ENCODE measurements around the gene CDH19. TPM values are rescaled to one million over a fixed set of nuclear protein-coding genes. Genes with fewer than 3 reads are reported as not detected.

CDH19 gene
- total RNA-seq, 4 donors from 2014 or later: 24.9 to 51.1 (median 38.8) TPM

DNA sequence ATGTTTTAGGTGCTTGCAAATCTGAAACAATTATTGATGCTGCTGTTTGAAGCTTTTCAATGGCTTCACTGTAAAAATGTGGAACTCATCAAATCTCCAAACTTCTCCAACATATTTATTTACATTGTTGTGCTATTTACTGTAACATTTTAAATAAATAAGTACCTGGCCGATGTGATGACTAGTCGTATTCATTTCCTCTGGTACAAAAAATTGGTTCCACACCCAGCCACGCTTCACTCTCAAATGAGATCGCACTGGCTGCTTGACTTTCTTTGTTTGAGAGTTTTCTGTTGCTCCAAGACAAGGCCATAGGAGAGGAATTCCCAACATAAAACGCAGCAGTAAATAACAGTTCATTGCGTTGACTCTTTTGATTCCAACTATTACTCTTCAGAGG lies 32.0 kb downstream of the CDH19 start:
- 66 to 81% methylated on average over 6 of the region's 6 CpGs for WGBS, 2 donors (ENCODE audit: low coverage in 1 of 2)
- H3K4me3 ChIP-seq: no peak overlapping the region
- H3K9me3 ChIP-seq: no peaks in the 10 kb centered on the region
- no peaks in the 10 kb centered on the region for H3K27me3 ChIP-seq
- TF ChIP-seq POLR2AphosphoS5 (IDR thresholded peaks at IDR 0.05) (no peak), EP300 (IDR thresholded peaks at IDR 0.05) (no peak), POLR2A (IDR thresholded peaks at IDR 0.05) (no peak)
- TF ChIP-seq, protein P1, sequence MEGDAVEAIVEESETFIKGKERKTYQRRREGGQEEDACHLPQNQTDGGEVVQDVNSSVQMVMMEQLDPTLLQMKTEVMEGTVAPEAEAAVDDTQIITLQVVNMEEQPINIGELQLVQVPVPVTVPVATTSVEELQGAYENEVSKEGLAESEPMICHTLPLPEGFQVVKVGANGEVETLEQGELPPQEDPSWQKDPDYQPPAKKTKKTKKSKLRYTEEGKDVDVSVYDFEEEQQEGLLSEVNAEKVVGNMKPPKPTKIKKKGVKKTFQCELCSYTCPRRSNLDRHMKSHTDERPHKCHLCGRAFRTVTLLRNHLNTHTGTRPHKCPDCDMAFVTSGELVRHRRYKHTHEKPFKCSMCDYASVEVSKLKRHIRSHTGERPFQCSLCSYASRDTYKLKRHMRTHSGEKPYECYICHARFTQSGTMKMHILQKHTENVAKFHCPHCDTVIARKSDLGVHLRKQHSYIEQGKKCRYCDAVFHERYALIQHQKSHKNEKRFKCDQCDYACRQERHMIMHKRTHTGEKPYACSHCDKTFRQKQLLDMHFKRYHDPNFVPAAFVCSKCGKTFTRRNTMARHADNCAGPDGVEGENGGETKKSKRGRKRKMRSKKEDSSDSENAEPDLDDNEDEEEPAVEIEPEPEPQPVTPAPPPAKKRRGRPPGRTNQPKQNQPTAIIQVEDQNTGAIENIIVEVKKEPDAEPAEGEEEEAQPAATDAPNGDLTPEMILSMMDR (IDR thresholded peaks at IDR 0.05): no peak
- ATAC-seq: no peak
- H3K27ac ChIP-seq: no peak overlapping the region
- H3K4me1 ChIP-seq: no peaks in the 10 kb centered on the region
- no peaks in the 10 kb centered on the region for H3K36me3 ChIP-seq

DNA sequence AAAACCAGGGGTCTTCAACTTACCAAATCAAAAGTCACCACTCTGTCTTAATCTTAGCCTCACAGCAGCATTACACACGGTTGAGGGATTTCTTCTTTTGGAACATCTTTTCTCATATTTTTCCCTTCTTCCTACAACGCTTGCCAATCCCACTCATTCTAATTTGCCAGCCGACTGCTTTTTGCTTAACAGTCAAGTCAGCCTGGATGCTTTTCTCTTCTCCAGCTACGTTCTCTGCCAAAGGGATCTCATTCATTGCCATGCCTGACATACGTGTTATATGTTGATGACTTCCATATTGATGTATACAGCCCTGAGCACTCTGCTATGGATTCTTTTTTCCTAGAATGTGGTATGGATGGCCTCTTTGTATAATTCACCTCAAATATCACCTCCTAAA lies 37.3 kb downstream of the CDH19 start:
- no peaks in the 10 kb centered on the region for H3K36me3 ChIP-seq
- no peak overlapping the region for H3K4me3 ChIP-seq
- H3K27me3 ChIP-seq: no peaks in the 10 kb centered on the region
- H3K4me1 ChIP-seq: no peaks in the 10 kb centered on the region
- ATAC-seq: no peak
- TF ChIP-seq POLR2AphosphoS5 (IDR thresholded peaks at IDR 0.05) (no peak), POLR2A (IDR thresholded peaks at IDR 0.05) (no peak), EP300 (IDR thresholded peaks at IDR 0.05) (no peak)
- TF ChIP-seq, protein P1 (IDR thresholded peaks at IDR 0.05): no peak
- 60 to 63% methylated on average over 4 to 5 of the region's 5 CpGs for WGBS, 2 donors (ENCODE audit: low coverage in 1 of 2)
- H3K27ac ChIP-seq: no peak overlapping the region
- H3K9me3 ChIP-seq: peaks cover 0 to 3% (median 0%) of the 10 kb centered on the region in 3 donors

DNA sequence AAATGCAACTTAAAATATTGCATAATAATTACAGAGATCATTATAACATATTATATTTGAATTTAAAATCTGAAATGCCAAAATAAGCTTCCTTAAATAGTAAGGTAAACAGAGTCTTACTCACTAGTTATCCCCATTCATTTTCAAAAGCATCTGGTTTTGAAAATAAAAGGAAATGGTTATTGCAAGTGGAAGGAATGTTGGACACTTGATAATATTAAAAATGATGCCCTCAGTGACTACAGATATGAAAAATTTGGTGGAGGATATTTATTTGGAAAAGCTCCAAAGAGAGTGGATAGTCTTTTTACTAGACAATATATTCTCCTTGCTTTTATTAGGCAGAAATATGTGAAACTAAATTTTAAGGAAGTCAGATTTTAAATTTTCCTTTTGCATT lies 39.7 kb downstream of the CDH19 start:
- H3K27me3 ChIP-seq: no peaks in the 10 kb centered on the region
- H3K36me3 ChIP-seq: no peaks in the 10 kb centered on the region
- no peaks in the 10 kb centered on the region for H3K4me1 ChIP-seq
- ATAC-seq: no peak
- H3K27ac ChIP-seq: no peak overlapping the region
- no peak overlapping the region for H3K4me3 ChIP-seq
- peaks cover 0 to 3% (median 0%) of the 10 kb centered on the region in 3 donors for H3K9me3 ChIP-seq
- TF ChIP-seq, protein P1 (IDR thresholded peaks at IDR 0.05): no peak
- no peak for TF ChIP-seq POLR2A (IDR thresholded peaks at IDR 0.05)
- TF ChIP-seq POLR2AphosphoS5 (IDR thresholded peaks at IDR 0.05): no peak
- no peak for TF ChIP-seq EP300 (IDR thresholded peaks at IDR 0.05)

DNA sequence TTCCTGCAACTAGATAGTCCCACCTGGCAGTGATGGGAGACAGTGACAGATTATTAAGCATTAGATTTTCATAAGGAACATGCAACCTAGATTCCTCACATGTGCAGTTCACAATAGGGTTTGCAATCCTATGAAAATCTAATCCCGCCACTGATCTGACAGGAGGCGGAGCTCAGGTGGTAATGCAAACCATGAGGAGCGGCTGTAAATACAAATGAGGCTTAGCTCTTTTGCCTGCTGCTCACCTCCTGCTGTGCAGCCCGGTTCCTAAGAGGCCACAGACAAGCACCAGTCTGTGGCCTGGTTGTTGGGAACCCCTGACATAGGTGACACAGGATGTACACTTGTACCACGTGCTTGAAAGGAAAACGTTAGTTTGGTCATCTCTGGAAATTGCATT lies 41.6 kb downstream of the CDH19 start:
- TF ChIP-seq, protein P1 (IDR thresholded peaks at IDR 0.05): no peak
- TF ChIP-seq POLR2A (IDR thresholded peaks at IDR 0.05) (no peak), POLR2AphosphoS5 (IDR thresholded peaks at IDR 0.05) (no peak), EP300 (IDR thresholded peaks at IDR 0.05) (no peak)

DNA sequence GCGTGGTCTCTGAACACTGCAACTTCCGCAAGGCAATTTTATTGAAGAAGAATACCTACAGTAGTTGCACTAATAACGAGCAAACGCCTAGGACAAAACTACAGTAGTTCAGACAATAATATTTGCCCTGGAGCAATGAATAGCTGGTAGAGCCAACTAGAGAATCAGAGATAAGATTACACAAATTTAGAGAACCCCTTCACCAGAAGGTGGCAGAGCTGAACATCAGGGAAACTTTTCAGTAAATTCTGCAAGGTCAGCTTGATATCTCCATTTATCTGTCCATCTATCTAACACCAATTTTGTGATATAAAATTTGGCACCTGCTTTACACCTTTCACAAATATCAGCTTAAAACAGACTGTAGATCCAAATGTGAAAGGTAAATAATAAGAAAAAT lies 43.8 kb downstream of the CDH19 start:
- H3K4me3 ChIP-seq: no peak overlapping the region
- no peak for ATAC-seq
- H3K36me3 ChIP-seq: no peaks in the 10 kb centered on the region
- peaks cover 0 to 3% (median 0%) of the 10 kb centered on the region in 3 donors for H3K9me3 ChIP-seq
- TF ChIP-seq, protein P1 (IDR thresholded peaks at IDR 0.05): peak in 1 of 4 experiments; percentile 26
- TF ChIP-seq EP300 (IDR thresholded peaks at IDR 0.05) (no peak), POLR2AphosphoS5 (IDR thresholded peaks at IDR 0.05) (no peak)
- no peak overlapping the region for H3K27ac ChIP-seq
- 61 to 62% methylated on average over 3 to 4 of the region's 4 CpGs for WGBS, 2 donors (ENCODE audit: low coverage in 1 of 2)
- no peaks in the 10 kb centered on the region for H3K4me1 ChIP-seq
- H3K27me3 ChIP-seq: no peaks in the 10 kb centered on the region

More for the DNA sequence above, 41.6 kb downstream of the CDH19 start:
- Histone ChIP-seq H3K9me3 (peaks cover 0 to 3% (median 0%) of the 10 kb centered on the region in 3 donors), H3K4me3 (no peak overlapping the region), H3K27ac (no peak overlapping the region), H3K36me3 (no peaks in the 10 kb centered on the region), H3K4me1 (no peaks in the 10 kb centered on the region), H3K27me3 (no peaks in the 10 kb centered on the region)
- ATAC-seq: no peak
- 60 to 81% methylated on average over 3 of the region's 6 CpGs for WGBS, 2 donors (ENCODE audit: low coverage in 1 of 2)
